NCI-H1417 (cell line): ENCODE data around the gene YPEL2.

Experiments
- DNase-seq, 3 experiments: peaks; one replicate each; lab custom pipeline; 2025; lab: John Stamatoyannopoulos, UW

The YPEL2 gene

DNA sequence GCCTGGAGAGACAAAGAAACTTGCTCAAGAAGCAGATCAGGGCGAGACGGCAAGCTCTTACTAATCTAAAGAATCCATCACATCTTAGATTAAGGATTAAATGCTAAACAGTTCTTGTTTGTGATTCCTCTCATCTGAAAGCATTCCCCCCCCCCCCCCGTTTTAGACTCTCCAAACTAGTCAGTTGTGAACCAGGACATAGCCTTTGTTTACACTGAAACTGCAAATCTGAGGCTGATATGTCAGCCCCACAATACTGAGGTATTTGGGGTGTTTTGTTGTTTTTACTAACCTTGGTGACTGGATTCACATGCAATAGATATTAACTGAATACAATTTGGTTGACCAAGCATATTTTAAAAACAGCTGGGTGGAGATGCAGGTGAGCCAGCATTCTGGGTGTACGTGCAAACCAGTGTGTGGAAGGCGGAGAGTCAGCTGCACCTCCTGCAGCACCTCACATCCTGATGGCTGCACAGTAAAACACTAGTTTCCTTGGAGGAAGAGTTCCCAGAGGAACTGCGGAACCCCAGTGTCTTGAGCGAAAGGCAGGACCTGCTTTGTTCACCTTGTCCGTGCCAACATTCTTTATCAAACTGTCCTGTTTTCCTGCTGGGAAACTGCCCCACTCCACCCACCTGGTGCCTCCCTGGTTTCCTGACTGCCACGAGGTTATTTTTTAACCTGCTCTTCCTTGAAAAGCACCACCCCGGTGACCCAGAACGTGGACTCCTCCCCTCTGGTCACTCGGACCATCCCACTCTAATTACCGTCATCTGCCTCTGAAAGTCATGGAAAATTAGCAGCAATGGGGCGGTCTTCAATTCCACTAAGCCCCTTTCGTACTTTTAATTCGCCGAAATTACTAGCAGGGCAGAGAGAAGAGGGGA, 1.2 kb upstream of the YPEL2 start:
- peak in 2 of 3 experiments; percentile 57 to 59 for DNase-seq

DNA sequence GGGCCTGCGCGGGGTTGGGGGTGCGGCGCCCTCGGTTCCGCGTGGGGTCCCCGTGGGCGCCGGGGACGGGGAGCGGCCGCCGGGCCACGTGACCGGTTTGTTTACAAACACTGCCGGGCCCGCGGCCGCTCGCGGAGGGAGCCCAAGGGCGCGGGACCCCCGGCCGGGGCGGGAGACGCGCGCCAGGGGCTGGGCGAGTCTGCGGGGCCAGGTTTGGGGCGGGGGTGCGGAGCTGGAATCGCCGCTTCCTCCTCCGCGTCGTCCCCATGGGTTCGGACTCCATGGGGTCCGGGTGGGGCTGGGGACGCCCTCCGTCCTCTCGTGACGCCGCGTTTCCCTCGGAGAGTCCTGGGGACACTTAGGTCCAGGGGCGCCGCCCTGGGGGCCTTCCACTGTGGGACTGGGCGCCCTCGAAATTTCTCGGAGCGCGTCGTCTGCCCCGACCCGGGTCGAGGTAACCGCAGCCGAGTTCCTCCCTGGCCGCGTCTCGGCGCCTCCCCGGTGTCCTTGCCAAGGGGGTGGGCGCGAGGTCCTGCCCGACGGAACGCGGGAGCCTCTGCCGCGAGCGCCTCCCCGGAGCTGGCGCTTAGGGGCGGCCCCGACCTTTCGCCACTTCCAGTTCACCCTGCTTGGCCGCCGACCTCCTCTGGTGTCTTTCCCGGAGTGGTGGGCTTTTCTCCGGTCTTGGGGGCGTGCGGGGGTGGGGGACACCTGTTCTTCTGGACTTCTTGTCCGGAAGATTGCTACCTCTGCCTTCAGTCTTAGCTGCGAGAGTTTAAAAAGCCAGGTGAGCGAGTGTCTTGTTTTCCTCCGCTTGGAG, 684 bp downstream of the YPEL2 start:
- DNase-seq: peak in 2 of 3 experiments; percentile 65 to 74

DNA sequence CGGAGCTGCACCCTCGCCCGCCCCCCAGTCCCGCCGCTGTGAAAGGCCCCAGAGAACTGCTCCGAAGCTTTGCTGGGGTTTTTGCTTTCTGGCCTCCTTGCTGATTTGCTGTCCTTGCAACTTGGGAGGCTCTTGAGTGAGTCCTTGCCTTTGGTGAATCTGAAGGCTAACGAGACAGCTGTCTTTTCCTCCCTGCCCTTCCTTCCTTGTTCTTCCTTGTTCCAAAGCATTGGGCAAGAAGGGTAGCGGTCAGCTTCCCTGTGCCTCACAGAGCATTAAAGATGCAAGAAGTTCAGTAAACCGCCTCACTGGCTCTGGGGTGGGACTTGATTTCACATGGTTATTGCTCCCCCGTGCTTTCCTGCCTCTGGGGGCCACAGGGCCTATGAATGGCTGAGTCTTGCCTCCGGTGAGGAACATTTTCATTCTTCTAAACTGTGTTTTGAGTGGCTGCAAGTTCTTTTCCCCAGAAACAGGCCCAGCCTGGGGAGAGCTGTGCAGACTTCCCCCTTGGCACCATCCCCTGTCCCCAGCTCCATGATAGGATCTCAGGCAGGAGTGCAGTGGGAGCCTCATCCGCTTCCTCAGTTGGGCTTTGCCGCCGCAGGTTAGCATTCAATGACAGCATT, 1.4 kb downstream of the YPEL2 start:
- peak in 1 of 3 experiments; percentile 65 for DNase-seq

DNA sequence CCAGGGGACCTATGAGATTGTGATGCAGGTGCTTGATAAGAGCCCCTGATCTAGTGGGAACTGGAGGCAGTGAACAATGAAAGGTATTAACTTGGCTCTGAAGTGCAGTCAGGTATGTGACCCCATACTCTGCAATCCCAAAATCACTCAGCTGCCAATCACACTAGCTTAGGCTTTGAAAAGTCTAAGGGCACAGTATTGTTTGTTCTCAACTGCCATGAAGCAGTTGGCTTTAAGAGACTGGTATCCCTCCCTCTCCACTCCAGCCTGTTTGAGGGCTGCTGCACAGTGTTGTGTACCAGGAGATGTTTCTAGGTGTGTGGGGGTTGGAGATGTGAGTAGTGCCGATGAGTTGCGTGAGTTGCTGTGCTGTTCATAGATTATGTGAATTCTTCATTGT, 2.4 kb downstream of the YPEL2 start:
- DNase-seq: peak in 1 of 3 experiments; percentile 70

DNA sequence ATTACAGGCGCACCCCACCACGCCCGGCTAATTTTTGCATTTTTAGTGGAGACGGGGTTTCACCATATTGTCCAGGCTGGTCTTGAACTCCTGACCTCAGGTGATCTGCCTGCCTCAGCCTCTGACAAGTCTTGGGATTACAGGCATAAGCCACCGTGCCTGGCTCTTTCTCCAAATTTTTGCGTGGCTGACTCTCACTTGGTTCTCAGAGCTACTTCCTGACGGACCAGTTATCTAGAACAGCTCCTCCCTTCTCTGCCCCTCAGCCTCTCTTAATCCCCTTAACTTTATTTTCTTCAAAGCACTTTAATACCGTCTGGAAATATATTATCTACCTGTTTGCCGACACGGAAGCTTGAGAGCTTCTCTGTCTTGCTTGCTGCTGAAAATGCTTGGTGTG, 4.2 kb downstream of the YPEL2 start:
- no peak for DNase-seq

GRCh38 chr17:59337741-59338299, 6.4 kb downstream of the YPEL2 start:
- no peak for DNase-seq

GRCh38 chr17:59338498-59338897, 7.0 kb downstream of the YPEL2 start:
- no peak for DNase-seq

DNA sequence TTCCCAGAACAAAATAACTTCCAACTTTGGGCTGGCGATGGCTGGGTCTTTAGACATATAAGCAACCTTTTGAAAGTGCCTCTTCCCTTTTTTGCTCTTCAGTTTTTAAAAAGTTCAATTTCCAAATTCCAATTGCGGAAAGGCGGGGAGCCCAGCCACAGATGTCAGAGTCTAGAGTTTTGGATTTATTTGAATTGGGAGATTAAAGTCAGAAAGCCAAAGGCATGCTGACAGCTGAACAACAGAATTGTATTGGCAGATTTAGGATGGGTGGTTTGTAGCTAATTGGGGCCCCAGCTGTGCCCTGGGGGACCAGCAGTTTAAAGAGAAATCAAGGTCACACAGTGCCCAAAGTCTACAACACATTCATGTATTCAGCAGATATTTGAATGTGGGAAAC, 10.5 kb downstream of the YPEL2 start:
- DNase-seq: no peak

- no peak for DNase-seq
Observed at GRCh38 chr17:59342681-59343131, 11.3 kb downstream of the YPEL2 start.

DNA sequence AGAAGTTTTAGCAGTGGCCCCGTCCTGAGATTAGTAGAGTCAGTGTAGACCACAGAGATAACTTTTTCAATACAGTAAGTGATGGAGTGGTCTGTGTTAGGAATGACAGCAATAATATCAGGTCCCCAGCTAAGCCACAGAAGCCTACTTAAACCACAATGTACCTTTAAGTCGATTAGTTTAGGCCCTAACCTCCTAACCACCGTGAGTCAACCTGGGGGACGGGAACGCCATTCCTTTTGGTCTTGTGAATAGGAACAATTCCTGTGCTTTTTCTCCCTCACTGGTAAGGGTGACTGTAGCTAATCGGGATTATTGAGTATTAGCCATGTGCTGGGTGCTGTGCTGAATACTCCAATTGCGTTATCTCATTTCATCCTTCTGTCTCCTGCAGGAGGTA, 14.0 kb downstream of the YPEL2 start:
- no peak for DNase-seq

- DNase-seq: no peak
Observed at GRCh38 chr17:59346341-59346740, 14.9 kb downstream of the YPEL2 start.

DNA sequence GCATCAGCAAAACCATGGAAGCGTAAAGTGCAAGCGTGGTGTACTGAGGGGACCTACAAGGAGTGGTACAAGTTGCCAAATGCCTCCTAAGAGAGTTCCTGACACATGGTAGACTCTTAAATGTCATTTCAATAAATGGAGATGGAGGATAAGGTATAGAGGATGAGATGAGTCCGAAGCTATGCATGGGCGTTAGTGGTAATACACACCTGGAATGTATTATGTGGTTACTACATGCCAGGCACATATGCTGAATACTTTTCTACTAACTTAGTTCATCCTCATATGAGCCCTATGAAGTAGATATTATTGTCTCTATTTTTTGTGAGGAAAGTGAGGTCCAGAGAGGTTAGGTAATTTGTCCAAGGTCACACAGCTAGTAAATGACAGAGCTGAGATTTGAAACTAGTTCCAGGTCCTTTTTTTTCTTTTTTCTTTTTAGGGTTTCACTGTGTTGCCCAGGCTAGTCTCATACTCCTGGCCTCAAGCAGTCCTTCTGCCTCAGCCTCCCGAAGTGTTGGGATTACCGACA, 15.5 kb downstream of the YPEL2 start:
- no peak for DNase-seq

DNA sequence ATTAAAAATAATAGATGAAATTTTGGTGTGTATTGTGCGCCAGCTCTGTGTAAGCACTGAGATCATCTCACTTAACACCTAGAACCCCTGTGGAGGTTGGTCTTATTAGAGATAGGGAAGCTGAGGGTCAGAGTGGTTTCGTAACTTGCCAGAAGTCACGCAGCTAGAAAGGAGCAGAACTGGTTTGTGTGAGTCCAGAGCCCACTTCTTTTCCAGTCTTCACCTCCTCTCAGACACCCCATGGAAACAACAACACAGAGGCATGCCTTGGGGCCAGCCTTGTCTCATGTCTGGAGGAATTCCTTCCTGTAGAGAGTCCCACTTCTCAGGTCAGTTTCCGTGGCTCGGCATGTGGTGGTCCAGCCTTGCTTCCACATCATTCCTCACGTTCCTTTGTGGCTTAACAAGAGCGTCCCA, 16.5 kb downstream of the YPEL2 start:
- DNase-seq: no peak

DNA sequence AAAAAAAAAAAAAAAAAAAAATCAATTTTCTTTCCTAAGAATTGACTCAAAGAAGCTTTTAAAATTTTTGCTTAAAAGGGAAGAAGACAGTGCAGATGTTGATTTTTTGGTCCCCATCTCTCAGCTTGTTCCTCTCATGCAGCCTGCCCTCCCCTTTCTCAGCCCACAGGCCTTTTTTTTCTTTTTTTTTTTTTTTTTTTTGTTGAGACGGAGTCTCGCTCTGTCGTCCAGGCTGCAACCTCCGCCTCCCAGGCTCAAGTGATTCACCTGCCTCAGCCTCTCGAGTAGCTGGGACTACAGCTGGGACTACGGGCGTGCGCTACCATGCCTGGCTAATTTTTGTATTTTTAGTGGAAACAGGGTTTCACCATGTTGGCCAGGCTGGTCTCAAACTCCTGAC, 17.7 kb downstream of the YPEL2 start:
- DNase-seq: peak in 1 of 3 experiments; percentile 22

GRCh38 chr17:59353106-59353854, 21.8 kb downstream of the YPEL2 start:
- no peak for DNase-seq

- peak in 2 of 3 experiments; percentile 19 to 52 for DNase-seq
Observed at GRCh38 chr17:59353936-59354755, 22.7 kb downstream of the YPEL2 start.

DNA sequence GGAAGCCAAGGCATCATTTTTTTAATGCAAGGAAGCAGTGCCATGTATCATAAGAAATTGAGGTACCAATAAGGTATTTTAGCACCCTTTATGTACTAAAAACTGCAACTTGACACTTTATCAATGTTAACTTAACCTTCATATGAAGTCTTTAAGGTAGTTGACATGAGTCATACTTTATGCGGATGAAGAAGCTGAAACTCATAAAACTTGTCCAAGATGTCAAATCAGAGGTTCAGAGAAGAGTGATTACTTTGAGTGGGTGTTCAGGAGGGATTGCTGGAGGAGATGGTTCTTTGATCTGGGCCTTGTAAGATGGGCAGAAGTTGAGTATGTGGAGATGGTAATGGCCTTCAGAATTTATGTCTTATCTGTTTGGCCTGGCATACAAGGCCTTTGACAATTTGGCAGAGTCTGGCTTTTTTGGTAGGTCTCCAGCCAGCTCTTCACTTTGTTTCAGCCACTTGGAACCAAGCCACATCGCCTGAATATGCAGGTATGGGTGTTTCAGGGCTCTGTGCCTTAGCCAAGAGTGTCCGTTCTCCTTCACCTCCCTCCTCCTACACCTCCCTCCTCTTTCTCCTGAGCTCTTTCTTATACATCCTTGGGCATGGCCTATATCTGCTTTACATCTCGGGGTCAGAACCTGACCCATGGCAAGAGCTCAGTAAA, 23.7 kb downstream of the YPEL2 start:
- DNase-seq: no peak

DNA sequence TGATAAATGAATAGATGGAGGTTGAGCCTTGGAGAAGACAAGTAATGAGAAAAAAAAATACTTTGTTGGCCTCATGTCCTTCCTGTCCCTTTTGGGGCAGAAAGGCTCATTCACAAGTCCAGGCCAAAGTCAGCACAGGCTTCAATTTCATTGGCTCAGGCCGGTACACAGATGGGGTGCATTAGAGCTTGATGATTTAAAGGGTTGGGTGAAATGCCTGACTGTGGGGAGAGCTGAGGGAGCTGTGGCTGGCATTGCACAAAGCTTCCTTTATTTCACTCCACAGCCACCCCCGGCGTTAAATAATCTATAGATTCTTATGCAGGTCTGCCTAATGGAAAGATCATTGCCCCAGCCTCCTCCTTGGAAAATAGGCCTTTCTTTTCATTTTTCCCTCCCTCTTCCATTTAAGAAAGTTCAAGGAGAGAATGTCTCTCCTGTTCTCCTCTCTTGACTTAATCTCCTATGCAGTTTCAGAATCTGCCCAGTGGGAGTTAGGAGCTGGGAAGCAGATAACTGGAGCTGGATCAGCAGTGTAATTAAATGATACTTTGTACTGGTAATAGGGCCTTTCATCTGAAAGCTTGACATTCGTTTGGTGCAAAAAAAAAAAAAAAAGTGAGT, 24.4 kb downstream of the YPEL2 start:
- DNase-seq: no peak

- DNase-seq: no peak
Observed at GRCh38 chr17:59356543-59357218, 25.2 kb downstream of the YPEL2 start.
